Stimulated activated CD8-positive, alpha-beta memory T cell treated with anti-CD3 and anti-CD28 coated beads, Interleukin-4, amount 100 ng/mL, for 4 hours (primary cell): Measurements from ENCODE around the gene CREB1.
"Not testable (repeated sequence)": the region's sequence is repeated elsewhere in the genome, so short reads cannot be mapped to it uniquely, and the experiment has no call there.

Experiments used
- DNase-seq, 2 donors: peaks; one replicate each; pipeline ENCODE4 v3.0.0-alpha.2; 2020; ENCODE audit warnings: low read depth in 2 of 2, low spot score in 1 of 2

Gene CREB1

DNA sequence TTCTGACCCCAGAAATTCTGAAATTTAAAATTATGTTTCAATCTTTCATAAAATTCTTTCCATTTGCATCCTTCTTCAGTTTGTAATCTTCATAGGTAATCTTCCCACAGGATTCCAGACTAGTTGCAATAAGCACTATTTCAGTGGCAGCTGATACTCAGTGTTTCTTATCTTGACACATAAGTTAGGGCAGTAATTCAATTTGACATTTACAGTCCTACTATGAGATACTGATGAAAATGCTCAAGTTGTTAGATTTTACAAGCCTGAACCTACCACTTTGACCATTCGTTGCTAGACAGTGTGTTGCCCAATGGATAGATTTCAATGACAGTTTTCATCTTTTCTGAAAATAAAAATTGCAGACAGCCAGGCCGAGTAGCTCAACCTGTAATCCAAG, 85.1 kb downstream of the CREB1 start:
- DNase-seq, result no peak

DNA sequence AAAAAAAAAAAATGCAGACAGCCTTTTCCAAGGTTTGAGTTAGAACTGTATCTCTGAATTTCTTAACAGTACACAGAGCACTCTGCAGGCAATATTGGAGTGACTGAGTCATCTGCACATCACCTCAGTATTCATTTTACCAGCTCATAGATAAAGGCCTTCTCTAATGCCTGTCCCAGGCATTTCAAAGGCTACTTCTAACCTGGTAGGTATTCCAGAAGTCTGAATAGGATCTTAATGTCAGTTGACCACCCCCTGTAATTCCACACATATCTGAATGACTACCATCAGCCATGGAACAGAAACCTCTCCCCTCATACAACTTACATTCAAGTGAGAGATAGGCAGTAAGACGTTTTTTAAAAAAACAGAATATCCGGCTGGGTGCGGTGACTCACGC, 86.4 kb downstream of the CREB1 start:
- DNase-seq, result no peak

DNA sequence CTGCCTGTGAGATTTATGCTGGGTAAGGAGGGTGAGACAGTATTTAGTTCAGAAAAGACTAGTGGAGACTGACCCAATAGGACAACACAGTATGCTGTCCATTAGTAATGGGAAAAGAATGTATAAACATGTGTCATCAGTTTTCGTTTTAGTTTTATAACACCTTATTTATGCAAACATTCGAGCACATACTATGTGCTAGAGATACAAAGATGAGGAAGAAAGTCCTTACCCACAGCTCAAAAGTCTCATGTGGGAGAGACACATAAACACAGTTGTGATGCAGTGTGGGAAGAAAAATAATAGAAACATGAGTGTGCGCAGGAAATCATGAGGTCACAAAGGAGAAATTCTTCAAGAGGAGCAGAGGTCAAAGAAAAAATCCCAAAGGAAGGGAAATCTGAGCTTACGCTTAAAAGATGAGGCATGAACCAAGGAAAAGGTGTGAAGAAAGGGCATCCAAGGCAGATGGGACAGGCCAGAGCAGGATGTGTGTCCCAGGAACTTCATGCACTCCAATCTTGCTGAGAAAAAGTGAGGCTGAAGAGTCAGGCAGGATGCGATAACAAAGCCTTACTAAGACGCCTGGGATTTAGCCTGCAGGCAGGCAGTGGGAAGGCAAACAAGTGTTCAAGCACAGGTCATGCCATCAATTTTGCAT, 87.4 kb downstream of the CREB1 start:
- DNase-seq, result no peak

DNA sequence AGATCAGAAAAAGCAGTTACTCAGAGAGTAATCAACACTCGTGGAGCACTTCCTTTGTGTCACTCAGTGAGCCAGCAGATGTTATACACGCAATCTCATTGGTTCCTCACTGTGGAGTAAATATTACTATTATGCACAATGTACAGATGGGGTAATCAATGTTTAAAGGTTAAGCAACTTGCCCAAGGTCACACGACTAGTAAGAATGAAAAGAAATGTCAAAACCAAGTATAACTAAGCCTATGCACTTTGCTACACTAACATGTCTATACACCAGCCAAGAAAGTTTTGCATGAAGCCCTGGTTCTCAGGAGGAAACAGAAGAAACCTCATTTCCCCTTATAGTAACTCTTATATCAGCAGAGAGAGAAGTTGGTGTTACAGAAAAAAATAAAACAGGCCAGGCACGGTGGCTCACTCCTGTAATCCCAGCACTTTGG, 90.0 kb downstream of the CREB1 start:
- DNase-seq, result no peak

DNA sequence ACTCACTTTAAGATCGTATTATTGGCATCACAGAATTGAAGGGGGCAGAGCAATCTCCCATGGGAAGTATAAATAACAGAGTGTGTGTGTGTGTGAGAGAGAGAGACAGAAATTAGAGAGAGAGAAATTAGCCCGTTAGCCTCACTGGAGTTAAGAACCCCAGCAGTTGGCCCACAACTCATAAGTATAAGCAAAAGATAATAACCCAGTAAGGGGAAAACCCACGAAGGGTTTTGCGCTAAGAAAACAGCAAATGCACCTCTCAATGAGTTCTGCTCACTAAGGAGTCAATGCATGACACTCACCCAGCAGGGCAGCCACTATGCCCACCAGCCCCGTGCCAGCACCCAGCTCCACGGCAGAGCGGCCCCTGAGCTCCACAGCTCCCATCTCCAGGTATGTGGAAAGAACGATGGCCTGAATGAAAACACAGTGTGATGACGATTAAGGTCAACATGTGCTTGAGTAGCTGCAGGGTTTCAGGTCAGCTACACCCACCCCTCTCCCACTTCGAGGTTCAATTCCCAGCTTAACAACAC, 91.8 kb downstream of the CREB1 start:
- DNase-seq, result no peak

DNA sequence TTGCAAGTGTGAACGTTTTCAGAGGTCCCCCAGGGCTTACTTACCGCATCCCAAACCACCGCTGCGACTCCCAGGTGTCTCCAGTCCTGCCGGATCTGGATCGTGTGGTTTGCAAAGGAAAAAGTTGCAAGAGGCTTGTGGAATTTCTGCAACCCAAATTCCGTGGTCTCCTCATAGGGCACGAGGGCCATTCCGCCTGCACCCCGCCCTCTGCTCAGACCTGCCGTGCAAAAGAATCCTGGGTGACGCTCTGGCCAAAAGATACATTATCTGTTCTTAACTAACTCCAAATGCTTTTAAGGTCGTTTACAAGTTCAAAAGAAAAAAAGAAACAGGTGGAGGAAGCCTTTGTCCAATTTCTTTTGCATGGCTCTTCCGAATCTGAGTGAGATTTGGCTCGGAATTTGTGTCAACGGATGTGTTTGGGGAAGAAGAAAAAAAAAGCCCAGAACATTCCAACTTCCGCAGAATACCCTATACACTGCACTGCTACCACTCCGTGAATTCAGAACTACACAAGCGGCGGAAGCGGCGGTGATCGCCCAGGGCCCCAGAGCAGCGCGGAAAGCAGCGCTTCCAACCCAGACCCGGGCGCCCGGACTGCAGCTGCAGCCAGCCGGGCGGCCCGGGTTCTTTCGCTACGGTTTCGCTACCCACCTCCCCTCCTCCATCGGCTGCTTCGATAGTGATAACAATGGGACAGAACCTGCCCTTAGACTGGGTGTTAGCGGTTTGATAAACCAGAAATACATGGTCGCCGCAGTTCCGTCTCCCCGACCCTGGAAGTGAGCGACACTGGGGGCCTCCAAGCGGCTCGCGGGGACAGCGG, 94.6 kb downstream of the CREB1 start:
- peak; percentile 15 to 49 for DNase-seq

DNA sequence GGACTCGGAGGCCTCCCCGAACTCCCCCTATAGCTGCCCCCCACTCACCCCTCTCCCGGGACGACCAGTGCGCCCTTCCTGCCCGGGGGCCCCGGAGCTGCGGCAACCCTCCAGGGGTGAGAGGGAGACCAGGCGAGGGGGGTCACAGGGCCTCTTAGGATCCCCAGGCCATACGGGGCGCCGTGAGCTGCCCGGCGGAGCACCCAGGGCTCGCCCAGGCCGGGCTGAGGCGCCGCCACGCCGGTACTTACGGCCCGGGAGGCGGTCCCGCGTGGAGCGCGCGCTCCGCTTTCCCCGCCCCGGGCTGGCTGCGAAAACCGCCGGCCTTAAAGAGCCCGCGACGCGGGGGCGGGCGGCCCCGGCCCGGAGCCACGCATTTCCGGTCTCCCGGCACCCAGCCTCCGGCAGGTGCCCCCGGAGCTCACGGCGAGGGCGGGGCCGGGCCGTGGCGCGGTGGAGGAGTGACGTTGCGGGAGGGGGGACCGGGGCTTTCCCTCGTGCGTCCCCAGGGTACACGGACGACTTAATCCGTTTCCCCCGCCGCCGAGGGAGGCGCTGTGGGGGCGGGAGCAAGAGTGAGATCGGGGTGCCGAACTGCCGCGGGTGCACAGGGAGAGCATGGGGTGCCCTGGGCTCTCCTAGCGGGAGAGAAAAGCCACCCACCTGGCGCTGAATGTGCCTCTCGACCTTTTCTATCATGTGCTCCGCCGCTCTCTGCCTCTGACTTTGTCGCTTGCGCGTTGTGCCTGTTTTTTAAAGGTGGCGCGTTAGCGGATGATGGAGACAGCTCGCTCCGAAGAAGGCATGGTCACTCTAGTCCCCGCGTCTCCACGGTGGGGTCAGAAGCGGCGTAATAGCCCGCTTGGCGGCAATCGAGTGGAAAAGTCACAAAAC, 95.5 kb downstream of the CREB1 start, which contains the start of gene METTL21A:
METTL21A (minus strand) TSS at position 381 of the 894 bp plus-strand sequence. CDS start 1,019 bp downstream, outside the sequence.
- peak; percentile 88 to 94 for DNase-seq

DNA sequence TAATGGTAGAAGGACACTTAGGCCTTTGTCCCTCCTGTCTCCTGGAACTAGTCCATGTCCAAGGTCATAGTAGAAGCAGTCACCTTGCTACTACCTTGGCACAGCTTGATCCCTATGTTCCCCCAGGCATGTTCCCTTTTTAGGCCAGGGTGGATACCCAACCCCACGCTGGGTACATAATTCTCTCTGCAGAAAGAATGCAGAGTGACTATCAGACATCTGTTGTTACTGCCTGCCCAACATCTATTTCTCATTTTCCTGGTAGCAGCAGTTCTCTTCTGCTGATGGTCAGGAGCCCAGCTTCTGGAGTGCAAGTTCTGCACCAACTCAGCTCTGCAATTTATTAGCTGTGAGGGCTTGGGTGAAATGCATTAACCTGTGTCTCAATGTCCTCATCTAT, 99.8 kb downstream of the CREB1 start:
- DNase-seq, result no peak

DNA sequence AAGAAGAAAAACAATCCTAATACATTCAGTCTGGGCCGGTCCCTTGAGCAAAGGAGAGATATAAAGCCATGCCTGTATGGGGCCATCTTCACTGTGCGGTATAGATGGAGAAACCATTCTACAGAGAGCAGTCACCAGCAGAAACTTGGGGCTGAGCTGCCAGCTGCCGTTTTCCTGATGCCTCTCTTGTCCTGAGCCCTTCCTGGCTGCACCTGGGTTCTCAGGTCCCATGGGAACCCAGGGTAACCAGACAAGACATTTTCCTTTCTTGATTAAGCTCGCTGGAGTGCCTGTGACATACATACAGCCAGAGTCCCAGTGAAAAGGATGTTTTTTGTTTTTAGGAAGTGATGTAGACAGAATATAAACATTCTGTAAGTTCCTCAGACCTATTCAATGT, 100.7 kb downstream of the CREB1 start:
- no peak for DNase-seq

DNA sequence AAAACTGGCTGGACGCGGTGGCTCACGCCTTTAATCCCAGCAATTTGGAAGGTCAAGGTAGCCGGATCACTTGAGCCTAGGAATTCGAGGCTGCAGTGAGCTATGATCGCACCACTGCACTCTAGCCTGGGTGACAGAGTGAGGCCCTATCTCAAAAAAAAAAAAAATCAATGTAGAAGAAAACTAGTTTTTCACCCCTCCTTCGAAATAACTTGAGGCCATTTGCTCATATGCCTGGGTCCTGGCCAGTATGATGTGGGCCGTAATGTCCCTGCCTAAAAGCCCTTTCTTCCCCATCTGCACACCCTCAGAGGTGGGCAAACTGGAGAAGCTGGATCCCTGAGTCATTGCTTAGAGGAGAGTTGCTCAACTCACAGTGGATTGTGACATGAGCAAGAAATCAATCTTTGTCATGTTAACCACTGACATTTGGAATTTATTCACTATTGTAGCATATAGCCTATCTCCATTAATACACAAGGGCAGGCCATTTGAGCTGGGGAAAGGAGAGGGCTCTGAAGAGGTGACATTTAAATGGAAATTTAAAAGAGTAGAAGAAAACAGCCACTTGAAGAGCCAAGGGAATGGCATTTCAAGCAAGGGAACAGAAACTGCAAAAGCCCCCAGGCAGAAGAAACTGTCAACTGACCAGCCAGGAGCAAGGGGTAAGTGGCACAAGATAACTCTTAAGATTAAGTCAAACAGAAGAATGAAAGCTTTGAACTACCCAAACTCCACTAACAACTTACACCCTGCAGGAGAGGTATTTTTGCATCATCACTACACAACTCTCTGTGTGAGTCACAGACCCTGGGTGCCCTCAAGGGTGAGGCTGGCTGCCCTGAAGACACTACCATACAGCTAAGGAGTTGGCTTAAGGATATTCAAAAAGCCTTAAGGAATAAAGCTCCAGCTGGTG, 103.1 kb downstream of the CREB1 start:
- DNase-seq, result no peak

DNA sequence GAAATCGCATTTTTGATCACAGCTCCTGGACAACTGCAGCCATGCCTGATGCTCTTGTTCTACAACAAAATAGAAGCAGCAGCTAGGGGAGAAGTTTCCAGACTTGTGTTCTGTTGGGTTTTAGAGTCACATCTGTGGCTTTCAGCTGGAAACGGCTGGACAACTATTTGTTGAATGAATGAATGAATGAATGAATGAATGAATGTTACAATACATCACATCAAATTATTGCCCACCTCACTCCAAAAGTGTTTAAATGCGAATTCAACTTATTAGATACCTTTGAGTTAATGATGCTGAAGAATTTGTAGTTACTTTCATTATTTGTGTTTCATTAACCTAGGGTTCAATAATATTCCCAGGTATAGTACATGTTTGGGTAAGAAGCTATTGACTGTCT, 103.9 kb downstream of the CREB1 start:
- DNase-seq, result no peak

DNA sequence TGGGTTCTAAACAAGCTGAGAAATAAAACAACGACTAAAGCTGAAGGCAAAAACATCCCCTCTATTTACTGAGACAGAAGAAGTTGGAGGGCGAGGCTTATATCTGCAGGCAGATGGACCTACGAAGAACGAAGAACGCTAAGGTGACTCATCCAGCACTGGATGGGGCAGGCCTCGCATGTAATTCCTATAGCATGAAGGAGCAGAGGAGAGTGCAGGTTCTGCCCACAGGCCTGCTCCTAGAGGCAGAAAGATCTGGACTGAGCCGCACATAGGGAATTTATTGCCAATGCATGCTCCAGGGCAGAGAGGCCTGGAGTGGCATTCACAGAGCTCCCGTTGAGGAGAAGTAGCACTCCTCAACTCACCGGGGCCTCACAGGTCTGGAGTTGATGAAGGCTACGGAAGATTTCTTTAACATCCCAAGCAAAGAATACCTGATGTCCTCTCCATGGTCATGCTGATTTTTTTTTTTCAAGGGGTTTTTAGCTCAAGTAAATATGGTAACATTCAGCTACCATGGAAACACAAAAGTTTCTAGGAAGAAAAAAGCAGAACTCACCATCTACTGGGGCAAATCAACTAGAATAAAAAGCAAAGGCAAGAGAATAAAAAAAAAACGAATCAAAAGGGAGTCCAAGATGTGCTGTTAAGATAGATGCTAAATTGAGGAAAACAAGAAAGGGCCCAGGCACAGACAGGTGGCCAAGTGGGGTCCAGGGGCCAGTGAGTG, 105.9 kb downstream of the CREB1 start:
- no peak for DNase-seq

DNA sequence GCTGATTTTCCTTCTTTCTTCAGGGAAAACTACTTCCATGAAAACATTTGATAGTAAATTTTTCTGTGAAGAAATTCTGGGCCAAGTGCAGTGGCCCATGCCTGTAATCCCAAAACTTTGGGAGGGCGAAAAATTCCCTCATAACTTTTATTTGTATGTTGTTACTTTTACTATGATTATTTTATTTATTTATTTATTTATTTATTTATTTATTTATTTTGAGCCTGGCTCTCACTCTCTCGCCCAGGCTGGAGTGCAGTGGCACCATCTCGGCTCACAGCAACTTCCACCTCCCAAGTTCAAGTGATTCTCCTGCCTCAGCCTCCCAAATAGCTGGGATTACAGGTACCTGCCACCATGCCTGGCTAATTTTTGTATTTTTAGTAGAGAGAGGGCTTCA, 109.5 kb downstream of the CREB1 start:
- DNase-seq, result not testable (repeated sequence)

DNA sequence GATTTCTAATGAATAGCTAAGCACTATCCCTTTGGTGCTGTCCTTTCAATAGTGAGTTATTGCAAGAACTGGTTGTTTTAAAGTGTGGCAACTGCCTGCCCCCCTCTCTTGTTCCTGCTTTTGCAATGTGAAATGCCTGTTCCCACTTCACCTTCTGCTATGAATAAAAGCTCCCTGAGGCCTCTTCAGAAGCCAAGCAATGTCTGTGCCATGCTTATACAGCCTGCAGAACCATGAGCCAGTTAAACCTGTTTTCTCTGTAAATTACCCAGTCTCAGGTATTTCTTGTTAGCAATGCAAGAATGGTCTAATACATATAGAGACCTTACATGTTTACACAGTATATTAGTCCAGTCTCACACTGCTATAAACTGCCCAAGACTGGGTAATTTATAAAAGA, 110.4 kb downstream of the CREB1 start:
- DNase-seq, result no peak

DNA sequence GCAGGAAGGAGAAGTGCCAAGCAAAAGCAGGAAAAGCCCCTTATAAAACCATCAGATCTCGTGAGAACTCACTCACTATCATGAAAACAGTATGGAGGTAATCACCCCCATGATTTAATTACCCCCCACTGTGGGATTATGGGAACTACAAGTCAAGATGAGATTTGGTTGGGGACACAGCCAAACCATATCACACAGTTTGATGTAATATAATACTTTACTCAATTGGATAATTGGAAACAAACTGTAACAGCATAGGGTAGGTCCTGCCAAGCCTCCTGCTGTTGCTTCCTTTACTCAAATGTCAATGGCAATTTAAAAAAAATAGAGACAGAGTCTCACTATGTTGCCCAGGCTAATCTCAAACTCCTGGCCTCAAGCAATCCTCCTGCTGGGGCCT, 110.9 kb downstream of the CREB1 start:
- DNase-seq, result no peak

DNA sequence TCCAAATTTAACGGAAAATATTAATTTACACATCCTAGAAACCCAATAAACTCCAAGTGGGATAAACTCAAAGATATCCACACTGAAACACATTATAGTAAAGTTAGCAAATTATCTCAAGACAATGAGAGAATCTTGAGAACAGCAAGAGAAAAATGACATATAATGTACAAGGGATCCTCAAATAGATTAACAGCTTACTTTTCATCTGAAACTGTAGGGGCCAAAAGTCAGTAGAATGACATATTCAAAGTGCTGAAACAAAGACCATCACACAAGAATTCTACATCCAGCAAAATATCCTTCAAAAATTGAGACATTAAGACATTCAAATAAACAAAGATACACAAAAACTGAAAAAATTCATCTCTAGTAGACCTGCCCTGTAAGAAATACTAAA, 114.1 kb downstream of the CREB1 start:
- DNase-seq, result no peak

DNA sequence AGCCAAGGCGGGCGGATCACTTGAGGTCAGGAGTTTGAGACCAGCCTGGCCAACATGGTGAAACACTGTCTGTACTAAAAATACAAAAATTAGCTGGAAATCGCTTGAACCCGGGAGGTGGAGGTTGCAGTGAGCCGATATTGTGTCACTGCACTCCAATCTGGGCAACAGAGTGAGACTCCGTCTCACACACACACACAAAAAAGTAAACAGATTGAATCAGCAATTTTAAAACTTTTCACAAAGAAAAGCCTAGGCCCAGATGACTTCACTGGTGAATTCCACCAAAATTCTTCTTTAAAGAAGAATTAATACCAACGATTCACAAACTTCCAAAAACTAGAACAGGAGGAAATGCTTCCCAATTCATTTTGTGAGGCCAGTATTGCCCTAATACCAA, 116.8 kb downstream of the CREB1 start:
- DNase-seq, result not testable (repeated sequence)
